Measurements from ENCODE around the gene FAM114A1.

The FAM114A1 gene

DNA sequence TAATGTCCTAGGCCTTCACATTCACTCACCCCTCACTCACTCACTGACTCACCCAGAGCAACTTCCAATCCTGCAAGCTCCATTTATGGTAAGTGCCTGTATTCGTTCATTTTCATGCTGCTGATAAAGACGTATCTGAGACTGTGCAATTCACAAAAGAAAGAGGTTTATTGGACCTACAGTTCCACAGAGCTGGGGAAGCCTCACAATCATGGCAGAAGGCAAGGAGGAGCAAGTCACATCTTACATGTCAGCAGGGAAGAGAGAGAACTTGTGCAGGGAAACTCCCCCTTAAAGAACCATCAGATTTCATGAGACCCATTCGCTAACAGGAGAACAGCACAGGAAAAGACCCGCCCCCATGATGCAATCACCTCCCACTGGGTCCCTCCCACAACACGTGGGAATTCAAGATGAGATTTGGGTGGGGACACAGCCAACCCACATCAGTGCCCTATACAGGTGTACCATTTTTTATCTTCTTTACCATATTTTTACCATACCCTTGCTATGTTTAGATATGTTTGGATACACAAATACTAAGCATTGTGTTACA is 44.8 kb upstream of the FAM114A1 start:
- no peak for DNase-seq (ENCODE audit: low read depth, low spot score)
- TF ChIP-seq, protein P1, sequence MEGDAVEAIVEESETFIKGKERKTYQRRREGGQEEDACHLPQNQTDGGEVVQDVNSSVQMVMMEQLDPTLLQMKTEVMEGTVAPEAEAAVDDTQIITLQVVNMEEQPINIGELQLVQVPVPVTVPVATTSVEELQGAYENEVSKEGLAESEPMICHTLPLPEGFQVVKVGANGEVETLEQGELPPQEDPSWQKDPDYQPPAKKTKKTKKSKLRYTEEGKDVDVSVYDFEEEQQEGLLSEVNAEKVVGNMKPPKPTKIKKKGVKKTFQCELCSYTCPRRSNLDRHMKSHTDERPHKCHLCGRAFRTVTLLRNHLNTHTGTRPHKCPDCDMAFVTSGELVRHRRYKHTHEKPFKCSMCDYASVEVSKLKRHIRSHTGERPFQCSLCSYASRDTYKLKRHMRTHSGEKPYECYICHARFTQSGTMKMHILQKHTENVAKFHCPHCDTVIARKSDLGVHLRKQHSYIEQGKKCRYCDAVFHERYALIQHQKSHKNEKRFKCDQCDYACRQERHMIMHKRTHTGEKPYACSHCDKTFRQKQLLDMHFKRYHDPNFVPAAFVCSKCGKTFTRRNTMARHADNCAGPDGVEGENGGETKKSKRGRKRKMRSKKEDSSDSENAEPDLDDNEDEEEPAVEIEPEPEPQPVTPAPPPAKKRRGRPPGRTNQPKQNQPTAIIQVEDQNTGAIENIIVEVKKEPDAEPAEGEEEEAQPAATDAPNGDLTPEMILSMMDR (IDR thresholded peaks at IDR 0.05; ENCODE audit: insufficient read depth, low read length, missing control alignments), result no peak
- CTCF ChIA-PET, result interaction anchor here (1.4 kb wide), 1 partner anchor 18 kb away, joined by 7 read pairs; the partner anchor contains the start of gene TLR1
- no peak overlapping the region for H3K4me3 ChIP-seq (ENCODE audit: low read depth, low read length)
- POLR2A ChIA-PET, result no interaction called here

DNA sequence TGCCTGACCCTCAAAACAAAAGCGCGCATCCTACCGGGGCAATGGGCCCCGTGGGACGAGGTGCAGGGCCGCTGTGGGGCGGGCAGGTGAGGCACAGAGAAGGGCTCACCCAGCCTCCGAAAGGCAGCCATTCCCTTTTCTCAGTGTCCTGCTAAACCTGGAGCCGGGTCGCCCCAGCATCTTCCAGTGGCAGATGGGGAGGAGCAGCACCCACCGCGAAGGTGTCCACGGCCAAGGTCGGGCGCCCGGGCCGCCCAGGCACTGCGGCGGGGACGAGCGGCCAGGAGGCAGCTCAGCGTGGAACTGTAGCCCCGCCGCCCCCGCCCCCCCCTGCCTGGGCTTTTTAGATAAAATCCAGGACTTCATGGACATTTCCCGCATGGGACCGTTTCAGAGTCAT is 43.8 kb upstream of the FAM114A1 start:
- TF ChIP-seq, protein P1 (IDR thresholded peaks at IDR 0.05; ENCODE audit: insufficient read depth, low read length, missing control alignments), result no peak
- CTCF ChIA-PET, result no interaction called here
- no peak for DNase-seq (ENCODE audit: low read depth, low spot score)
- H3K4me3 ChIP-seq (ENCODE audit: low read depth, low read length), result no peak overlapping the region
- POLR2A ChIA-PET, result no interaction called here

DNA sequence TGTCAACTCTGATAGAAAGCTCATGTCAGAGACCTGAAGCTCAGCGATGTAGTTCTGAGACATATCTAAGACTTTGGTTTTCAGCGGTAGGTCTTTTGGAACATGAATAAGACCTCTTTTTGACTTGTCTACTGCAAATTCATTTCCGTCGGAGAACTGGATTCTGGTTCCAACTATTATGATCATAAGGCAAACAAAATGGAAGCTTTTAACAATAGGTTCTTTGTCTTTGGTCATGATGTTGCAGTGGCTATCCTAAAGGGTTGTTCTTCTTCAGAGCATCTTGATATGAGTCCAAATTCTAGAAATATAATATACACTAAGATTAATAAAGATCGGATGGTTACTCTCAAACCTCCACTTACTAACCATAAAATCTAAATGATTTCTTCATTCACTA is 38.4 kb upstream of the FAM114A1 start:
- ChIA-PET POLR2A (no interaction called here), CTCF (interaction anchor here (1.3 to 3.5 kb wide), 3 partner anchors 25 to 46 kb away, joined by 3 to 10 read pairs (median 4); partner anchors contain the start of gene TLR10)

DNA sequence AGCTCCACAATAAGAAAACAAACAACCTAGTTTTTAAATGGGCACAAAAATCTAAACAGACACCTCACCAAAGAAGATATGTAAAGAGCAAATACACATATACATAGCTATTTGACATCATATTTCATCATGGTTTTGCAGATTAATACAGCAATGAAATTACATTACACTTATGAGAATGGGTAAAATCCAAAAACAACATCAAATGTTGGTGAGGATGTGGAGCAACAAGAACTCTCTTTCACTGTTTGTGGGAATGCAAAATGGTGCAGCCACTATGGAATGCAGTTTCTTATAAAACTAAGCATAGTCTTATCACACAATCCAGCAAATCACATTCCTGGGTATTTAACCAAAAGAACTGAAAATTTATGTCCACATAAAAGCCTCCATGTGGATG is 36.0 kb upstream of the FAM114A1 start:
- no peak overlapping the region for H3K4me3 ChIP-seq (ENCODE audit: low read depth, low read length)
- peak; percentile 94 for DNase-seq (ENCODE audit: low read depth, low spot score)
- CTCF ChIA-PET, result interaction anchor here (0.6 to 3.5 kb wide), 4 partner anchors 28 to 47 kb away, joined by 3 to 10 read pairs (median 5); partner anchors contain the start of gene TLR1
- TF ChIP-seq, protein P1 (IDR thresholded peaks at IDR 0.05; ENCODE audit: insufficient read depth, low read length, missing control alignments), result no peak
- POLR2A ChIA-PET, result no interaction called here

More for the DNA sequence above, 38.4 kb upstream of the FAM114A1 start:
- TF ChIP-seq, protein P1 (IDR thresholded peaks at IDR 0.05; ENCODE audit: insufficient read depth, low read length, missing control alignments), result no peak
- no peak overlapping the region for H3K4me3 ChIP-seq (ENCODE audit: low read depth, low read length)
- no peak for DNase-seq (ENCODE audit: low read depth, low spot score)

DNA sequence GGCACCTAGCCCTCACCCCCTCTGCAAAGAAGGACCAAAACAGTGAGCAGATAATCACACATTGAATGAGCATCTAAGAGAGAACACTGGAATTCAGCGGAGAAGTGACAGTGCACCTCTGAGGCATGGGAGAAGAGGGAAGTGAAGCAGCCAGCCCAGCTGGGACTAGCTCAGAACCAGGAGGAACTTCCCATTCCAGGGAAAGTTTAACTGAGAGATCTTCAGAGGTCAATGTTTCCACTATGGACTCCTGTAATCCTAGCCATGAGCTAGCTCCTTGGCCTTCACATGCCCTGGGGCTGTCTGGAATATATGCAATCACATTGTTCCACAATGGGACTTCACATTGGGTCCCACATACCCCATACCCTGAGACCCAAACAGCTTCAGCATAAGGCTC is 35.4 kb upstream of the FAM114A1 start:
- no peak for DNase-seq (ENCODE audit: low read depth, low spot score)
- ChIA-PET POLR2A (no interaction called here), CTCF (interaction anchor here (2.6 to 3.5 kb wide), 2 partner anchors 28 kb away, joined by 7 to 10 read pairs; partner anchors contain the start of gene TLR1)
- TF ChIP-seq, protein P1 (IDR thresholded peaks at IDR 0.05; ENCODE audit: insufficient read depth, low read length, missing control alignments), result no peak
- H3K4me3 ChIP-seq (ENCODE audit: low read depth, low read length), result no peak overlapping the region

DNA sequence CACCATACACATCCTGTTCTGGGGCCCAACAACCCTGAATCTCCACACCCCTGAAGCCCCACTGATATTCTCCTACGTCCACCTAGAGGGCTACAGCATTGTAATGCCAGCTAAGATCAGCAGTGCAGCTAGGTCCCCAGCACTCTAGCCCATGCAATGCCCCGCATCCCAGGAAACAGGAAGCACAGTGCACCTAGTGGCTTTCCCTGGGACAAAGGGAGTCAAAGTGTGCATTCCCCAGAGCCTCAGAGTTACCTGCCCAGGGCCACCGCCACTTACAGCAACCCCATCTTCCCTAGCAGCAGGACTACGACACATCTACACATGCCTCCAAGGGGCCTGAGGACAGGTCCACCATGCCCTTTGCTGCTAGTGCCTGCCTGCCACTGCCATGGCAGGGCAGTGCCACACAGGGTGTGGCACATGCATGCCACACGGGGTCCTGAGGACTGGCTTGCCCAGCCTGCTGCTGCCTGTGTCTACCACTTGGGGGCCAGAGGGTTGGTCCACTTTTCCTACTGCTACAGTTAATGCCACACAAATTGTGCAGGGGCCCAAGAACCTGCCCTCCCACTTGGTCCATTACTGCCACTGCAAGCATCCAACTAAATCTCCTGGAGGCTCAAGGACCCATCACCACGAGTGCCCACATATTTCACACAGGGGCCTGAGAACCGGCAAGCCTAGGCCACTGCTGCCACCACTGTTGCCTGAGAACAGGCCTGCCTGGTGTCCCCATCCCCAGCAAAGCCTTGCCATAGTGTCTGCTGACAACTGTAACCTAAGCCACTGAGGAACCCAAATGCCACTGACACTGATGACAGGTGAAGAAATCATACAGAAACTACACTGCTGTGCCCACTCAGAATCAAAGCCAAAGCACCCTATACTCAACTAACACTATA is 34.7 kb upstream of the FAM114A1 start:
- no peak overlapping the region for H3K4me3 ChIP-seq (ENCODE audit: low read depth, low read length)
- CTCF ChIA-PET, result interaction anchor here (1.3 to 2.6 kb wide), 3 partner anchors 23 to 34 kb away, joined by 4 to 7 read pairs (median 5); partner anchors contain the start of genes FAM114A1 and TLR1
- TF ChIP-seq, protein P1 (IDR thresholded peaks at IDR 0.05; ENCODE audit: insufficient read depth, low read length, missing control alignments), result no peak
- no peak for DNase-seq (ENCODE audit: low read depth, low spot score)
- POLR2A ChIA-PET, result no interaction called here
